GM18505 (cell line): ENCODE measurements around the gene ZNF785.
A peak's percentile ranks its signal among the peaks of the same experiment; 100 is the strongest.
"Not testable (repeated sequence)": the region's sequence is repeated elsewhere in the genome, so short reads cannot be mapped to it uniquely, and the experiment has no call there.

Experiments used
- ATAC-seq: cut with Tn5 transposase; IDR thresholded peaks from one replicate; pipeline ENCODE4 v1.9.1; 2021; ENCODE audit not compliant: unreplicated experiment
- POLR2A ChIP-seq: IDR thresholded peaks from 4 replicates; pipeline ENCODE4 v1.6.1; 2011; ENCODE audit warnings: borderline replicate concordance; ENCODE audit not compliant: insufficient read depth, insufficient read length; ENCODE audit errors: extremely low read depth

Gene ZNF785

GRCh38 chr16:30609926-30610839, 24.7 kb upstream of the ZNF785 start, which contains the start of gene ZNF689:
Gene ZNF689, minus strand, starts transcription at chr16:30610389. Its CDS starts 348 bp downstream, at chr16:30610041.
- peak; percentile 84 for TF ChIP-seq POLR2A
- peak; percentile 82 for ATAC-seq

GRCh38 chr16:30609002-30609925, 23.8 kb upstream of the ZNF785 start:
- no peak for TF ChIP-seq POLR2A
- ATAC-seq: peak; percentile 29

GRCh38 chr16:30606004-30606403, 20.5 kb upstream of the ZNF785 start:
- no peak for TF ChIP-seq POLR2A
- ATAC-seq: no peak

GRCh38 chr16:30605158-30605557, 19.7 kb upstream of the ZNF785 start:
- TF ChIP-seq POLR2A: no peak
- ATAC-seq: no peak

GRCh38 chr16:30604316-30604947, 18.9 kb upstream of the ZNF785 start:
- TF ChIP-seq POLR2A: no peak
- ATAC-seq: no peak

- no peak for ATAC-seq
- no peak for TF ChIP-seq POLR2A
Observed at GRCh38 chr16:30603945-30604315, 18.4 kb upstream of the ZNF785 start.

GRCh38 chr16:30602616-30603277, 17.2 kb upstream of the ZNF785 start:
- ATAC-seq: no peak
- TF ChIP-seq POLR2A: no peak

- ATAC-seq: no peak
- no peak for TF ChIP-seq POLR2A
Observed at GRCh38 chr16:30601966-30602365, 16.5 kb upstream of the ZNF785 start.

- TF ChIP-seq POLR2A: no peak
Observed at GRCh38 chr16:30600929-30601328, 15.4 kb upstream of the ZNF785 start.

GRCh38 chr16:30600215-30600614, 14.7 kb upstream of the ZNF785 start:
- TF ChIP-seq POLR2A: no peak
- ATAC-seq: no peak

More at GRCh38 chr16:30600929-30601328, 15.4 kb upstream of the ZNF785 start:
- no peak for ATAC-seq

- ATAC-seq: no peak
- no peak for TF ChIP-seq POLR2A
Observed at GRCh38 chr16:30592871-30593270, 7.4 kb upstream of the ZNF785 start.

- ATAC-seq: not testable (repeated sequence)
Observed at GRCh38 chr16:30590869-30591268, 5.4 kb upstream of the ZNF785 start.

- not testable (repeated sequence) for ATAC-seq
Observed at GRCh38 chr16:30589582-30589981, 4.1 kb upstream of the ZNF785 start.
